Neural cell (in vitro differentiated cells): Measurements from ENCODE around the gene SULT1A2. TPM values are rescaled to one million over a fixed set of nuclear protein-coding genes. Genes with fewer than 3 reads are reported as not detected.
"Not testable (repeated sequence)": the region's sequence is repeated elsewhere in the genome, so short reads cannot be mapped to it uniquely, and the experiment has no call there.

Experiments
- H2AFZ ChIP-seq: fragments of 200-600, 300-800 bp; sonication (generic), shearing (Covaris generic); 2 replicates; pipeline ENCODE4 v1.6.0; 2014; ENCODE audit warnings: low read depth, mild to moderate bottlenecking, antibody characterized with exemption, low read length, moderate library complexity
- H3F3A ChIP-seq: fragments of 200-600 bp; shearing (Covaris generic); 2 replicates; pipeline ENCODE4 v1.6.1; 2016; ENCODE audit warnings: mild to moderate bottlenecking, moderate library complexity, mixed read lengths, antibody characterized with exemption, low read length; ENCODE audit not compliant: insufficient read depth, poor library complexity, severe bottlenecking
- H3K27ac ChIP-seq: fragments of 200-600, 300-800 bp; sonication (generic), shearing (Covaris generic); 2 replicates; pipeline ENCODE4 v1.5.1; 2014; ENCODE audit warnings: mild to moderate bottlenecking, low read length, moderate library complexity
- H3K27me3 ChIP-seq: fragments of 300-800, 200-600 bp; sonication (generic), shearing (Covaris generic); 2 replicates; pipeline ENCODE4 v1.6.0; 2014; ENCODE audit warnings: mild to moderate bottlenecking, low read depth, low read length, moderate library complexity; ENCODE audit not compliant: insufficient read depth
- H3K36me3 ChIP-seq: fragments of 300-800, 200-600 bp; sonication (generic), shearing (Covaris generic); 2 replicates; pipeline ENCODE4 v1.5.1; 2014; ENCODE audit warnings: mild to moderate bottlenecking, antibody characterized with exemption, low read length, moderate library complexity; ENCODE audit not compliant: insufficient read depth
- H3K4me2 ChIP-seq: fragments of 300-800, 200-600 bp; sonication (generic), shearing (Covaris generic); 2 replicates; pipeline ENCODE4 v1.6.0; 2014; ENCODE audit warnings: mild to moderate bottlenecking, low read length
- H3K4me3 ChIP-seq: fragments of 300-800, 200-600 bp; sonication (generic), shearing (Covaris generic); 2 replicates; pipeline ENCODE4 v1.5.1; 2014; ENCODE audit warnings: mild to moderate bottlenecking, low read length, moderate library complexity
- H3K79me2 ChIP-seq: fragments of 200-600 bp; shearing (Covaris generic); replicated peaks from 2 replicates; pipeline ENCODE4 v1.6.0; 2014; ENCODE audit warnings: mild to moderate bottlenecking, low read length, moderate library complexity; ENCODE audit not compliant: insufficient read depth
- H3K9ac ChIP-seq: fragments of 300-800, 200-600 bp; sonication (generic), shearing (Covaris generic); 2 replicates; pipeline ENCODE4 v1.6.1; 2016; ENCODE audit warnings: mild to moderate bottlenecking, low read length, mixed read lengths
- H3K9me2 ChIP-seq: fragments of 200-600 bp; shearing (Covaris generic); 2 replicates; pipeline ENCODE4 v1.6.1; 2016; ENCODE audit warnings: mild to moderate bottlenecking, low read length, mixed read lengths; ENCODE audit not compliant: insufficient read depth
- H3K9me3 ChIP-seq: fragments of 200-600, 300-800 bp; sonication (generic), shearing (Covaris generic); 2 replicates; pipeline ENCODE4 v1.6.1; 2016; ENCODE audit warnings: mild to moderate bottlenecking, mixed run types, low read length, moderate library complexity, mixed read lengths
- H4K20me1 ChIP-seq: fragments of 200-600 bp; shearing (Covaris generic); 2 replicates; pipeline ENCODE4 v1.6.1; 2016; ENCODE audit warnings: mild to moderate bottlenecking, mixed run types; ENCODE audit not compliant: insufficient read depth
- EP300 ChIP-seq: fragments of 450-650 bp; conservative IDR thresholded peaks from 2 replicates; pipeline ENCODE4 v1.6.1; 2014; ENCODE audit warnings: antibody characterized with exemption, mild to moderate bottlenecking, moderate library complexity; ENCODE audit not compliant: poor library complexity, severe bottlenecking
- EZH2 ChIP-seq: fragments of 200-600, 300-800 bp; shearing (Covaris generic), sonication (generic); IDR thresholded peaks from 2 replicates; pipeline ENCODE4 v1.6.1; 2014; ENCODE audit warnings: antibody characterized with exemption, low read length, borderline replicate concordance, mild to moderate bottlenecking; ENCODE audit not compliant: insufficient read depth, poor library complexity, severe bottlenecking
- MXI1 ChIP-seq: fragments of 450-650 bp; conservative IDR thresholded peaks from 2 replicates; pipeline ENCODE4 v1.6.1; 2014; ENCODE audit warnings: antibody characterized with exemption, mild to moderate bottlenecking; ENCODE audit not compliant: poor library complexity, severe bottlenecking
- POLR2AphosphoS5 ChIP-seq: IDR thresholded peaks from 2 replicates; pipeline ENCODE4 v1.6.1; 2012
- RAD21 ChIP-seq: fragments of 450-650 bp; conservative IDR thresholded peaks from 2 replicates; pipeline ENCODE4 v1.6.1; 2014; ENCODE audit warnings: antibody characterized with exemption, mild to moderate bottlenecking, moderate library complexity
- SMC3 ChIP-seq: fragments of 450-650 bp; conservative IDR thresholded peaks from 2 replicates; pipeline ENCODE4 v1.6.1; 2014; ENCODE audit warnings: antibody characterized with exemption, mild to moderate bottlenecking, moderate library complexity; ENCODE audit not compliant: poor library complexity
- TAF1 ChIP-seq: IDR thresholded peaks from 2 replicates; pipeline ENCODE4 v1.6.1; 2012; ENCODE audit warnings: low read depth
- polyA plus RNA-seq: library from polyadenylated mRNA; depleted of rRNA; stranded (reverse); fragments of >200 nt; gene quantifications from 2 replicates; pipeline ENCODE4 v1.2.3, GENCODE V29; 2014
- TF ChIP-seq, protein P1 (sequence below): IDR thresholded peaks from 2 replicates; pipeline ENCODE4 v1.6.1; 2012; ENCODE audit warnings: borderline replicate concordance
- TF ChIP-seq, protein P2 (sequence below): fragments of 450-650 bp; IDR thresholded peaks from 2 replicates; pipeline ENCODE4 v1.5.1; 2014; ENCODE audit warnings: antibody characterized with exemption, mild to moderate bottlenecking, moderate library complexity; ENCODE audit not compliant: poor library complexity, severe bottlenecking

SULT1A2 gene
- polyA plus RNA-seq, 1 donor from 2014 or later: not detected

DNA sequence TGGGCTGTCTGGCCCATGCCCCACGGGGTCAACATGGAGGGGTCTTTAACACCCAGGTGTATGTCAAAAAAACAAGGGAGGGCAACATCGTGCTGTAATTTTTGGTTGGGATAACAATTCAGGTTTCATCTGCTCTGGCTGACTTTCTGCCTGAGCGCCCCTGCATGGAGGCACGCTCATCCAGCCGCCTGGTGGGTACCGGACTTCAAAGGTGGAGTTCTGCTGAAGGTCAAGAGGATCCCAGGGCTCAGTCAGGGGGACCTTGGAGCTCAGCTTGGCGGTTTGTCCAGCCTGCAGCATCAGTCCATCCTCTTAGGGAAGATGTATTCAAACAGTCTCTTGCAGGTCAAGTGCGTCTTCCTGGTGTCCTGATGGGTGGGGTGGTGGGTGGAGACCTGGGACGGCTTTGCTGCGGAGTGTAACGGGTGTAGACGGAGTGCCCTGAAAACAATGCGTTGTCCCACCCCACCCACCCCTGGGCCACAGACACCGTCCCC, 48.5 kb downstream of the SULT1A2 start:
- Histone ChIP-seq H4K20me1 (no peaks in the 10 kb centered on the region), H3K4me2 (no peak overlapping the region), H3K79me2 (no peaks in the 10 kb centered on the region), H3K9me2 (no peaks in the 10 kb centered on the region), H3K9ac (no peak overlapping the region), H3F3A (no peaks in the 10 kb centered on the region), H2AFZ (no peak overlapping the region), H3K4me3 (no peak overlapping the region), H3K9me3 (no peaks in the 10 kb centered on the region), H3K27ac (no peak overlapping the region), H3K36me3 (no peaks in the 10 kb centered on the region), H3K27me3 (no peaks in the 10 kb centered on the region)
- TF ChIP-seq, protein P1, sequence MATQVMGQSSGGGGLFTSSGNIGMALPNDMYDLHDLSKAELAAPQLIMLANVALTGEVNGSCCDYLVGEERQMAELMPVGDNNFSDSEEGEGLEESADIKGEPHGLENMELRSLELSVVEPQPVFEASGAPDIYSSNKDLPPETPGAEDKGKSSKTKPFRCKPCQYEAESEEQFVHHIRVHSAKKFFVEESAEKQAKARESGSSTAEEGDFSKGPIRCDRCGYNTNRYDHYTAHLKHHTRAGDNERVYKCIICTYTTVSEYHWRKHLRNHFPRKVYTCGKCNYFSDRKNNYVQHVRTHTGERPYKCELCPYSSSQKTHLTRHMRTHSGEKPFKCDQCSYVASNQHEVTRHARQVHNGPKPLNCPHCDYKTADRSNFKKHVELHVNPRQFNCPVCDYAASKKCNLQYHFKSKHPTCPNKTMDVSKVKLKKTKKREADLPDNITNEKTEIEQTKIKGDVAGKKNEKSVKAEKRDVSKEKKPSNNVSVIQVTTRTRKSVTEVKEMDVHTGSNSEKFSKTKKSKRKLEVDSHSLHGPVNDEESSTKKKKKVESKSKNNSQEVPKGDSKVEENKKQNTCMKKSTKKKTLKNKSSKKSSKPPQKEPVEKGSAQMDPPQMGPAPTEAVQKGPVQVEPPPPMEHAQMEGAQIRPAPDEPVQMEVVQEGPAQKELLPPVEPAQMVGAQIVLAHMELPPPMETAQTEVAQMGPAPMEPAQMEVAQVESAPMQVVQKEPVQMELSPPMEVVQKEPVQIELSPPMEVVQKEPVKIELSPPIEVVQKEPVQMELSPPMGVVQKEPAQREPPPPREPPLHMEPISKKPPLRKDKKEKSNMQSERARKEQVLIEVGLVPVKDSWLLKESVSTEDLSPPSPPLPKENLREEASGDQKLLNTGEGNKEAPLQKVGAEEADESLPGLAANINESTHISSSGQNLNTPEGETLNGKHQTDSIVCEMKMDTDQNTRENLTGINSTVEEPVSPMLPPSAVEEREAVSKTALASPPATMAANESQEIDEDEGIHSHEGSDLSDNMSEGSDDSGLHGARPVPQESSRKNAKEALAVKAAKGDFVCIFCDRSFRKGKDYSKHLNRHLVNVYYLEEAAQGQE: no peak
- TF ChIP-seq TAF1 (no peak), SMC3 (no peak), MXI1 (no peak), EZH2 (no peak), EP300 (no peak), POLR2AphosphoS5 (no peak), RAD21 (no peak)

DNA sequence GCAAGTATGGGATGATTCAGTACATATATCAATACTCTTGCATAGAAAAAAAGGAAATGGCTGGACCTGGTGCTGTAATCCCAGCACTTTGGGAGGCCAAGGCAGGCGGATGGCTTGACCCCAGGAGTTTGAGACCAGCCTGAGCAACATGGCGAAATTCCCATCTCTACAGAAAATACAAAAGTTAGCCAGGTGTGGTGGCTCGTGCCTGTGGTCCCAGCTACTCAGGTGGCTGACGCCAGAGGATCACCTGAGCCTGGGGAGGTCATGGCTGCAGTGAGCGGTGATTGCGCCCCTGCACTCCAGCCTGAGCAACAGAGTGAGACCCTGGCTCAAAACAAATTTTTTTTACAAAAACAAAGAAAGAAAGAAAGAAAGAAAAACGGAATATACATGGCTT, 50.2 kb downstream of the SULT1A2 start:
- H2AFZ ChIP-seq: no peak overlapping the region
- no peaks in the 10 kb centered on the region for H3K9me3 ChIP-seq
- H3K27me3 ChIP-seq: no peaks in the 10 kb centered on the region
- TF ChIP-seq EP300: no peak
- TF ChIP-seq TAF1: no peak
- TF ChIP-seq, protein P1: no peak
- TF ChIP-seq RAD21: no peak
- TF ChIP-seq MXI1: no peak
- TF ChIP-seq POLR2AphosphoS5: no peak
- no peak for TF ChIP-seq EZH2
- TF ChIP-seq, protein P2, sequence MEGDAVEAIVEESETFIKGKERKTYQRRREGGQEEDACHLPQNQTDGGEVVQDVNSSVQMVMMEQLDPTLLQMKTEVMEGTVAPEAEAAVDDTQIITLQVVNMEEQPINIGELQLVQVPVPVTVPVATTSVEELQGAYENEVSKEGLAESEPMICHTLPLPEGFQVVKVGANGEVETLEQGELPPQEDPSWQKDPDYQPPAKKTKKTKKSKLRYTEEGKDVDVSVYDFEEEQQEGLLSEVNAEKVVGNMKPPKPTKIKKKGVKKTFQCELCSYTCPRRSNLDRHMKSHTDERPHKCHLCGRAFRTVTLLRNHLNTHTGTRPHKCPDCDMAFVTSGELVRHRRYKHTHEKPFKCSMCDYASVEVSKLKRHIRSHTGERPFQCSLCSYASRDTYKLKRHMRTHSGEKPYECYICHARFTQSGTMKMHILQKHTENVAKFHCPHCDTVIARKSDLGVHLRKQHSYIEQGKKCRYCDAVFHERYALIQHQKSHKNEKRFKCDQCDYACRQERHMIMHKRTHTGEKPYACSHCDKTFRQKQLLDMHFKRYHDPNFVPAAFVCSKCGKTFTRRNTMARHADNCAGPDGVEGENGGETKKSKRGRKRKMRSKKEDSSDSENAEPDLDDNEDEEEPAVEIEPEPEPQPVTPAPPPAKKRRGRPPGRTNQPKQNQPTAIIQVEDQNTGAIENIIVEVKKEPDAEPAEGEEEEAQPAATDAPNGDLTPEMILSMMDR: no peak
- TF ChIP-seq SMC3: no peak
- H3F3A ChIP-seq: no peaks in the 10 kb centered on the region
- no peaks in the 10 kb centered on the region for H3K9me2 ChIP-seq
- no peak overlapping the region for H3K9ac ChIP-seq
- no peak overlapping the region for H3K4me2 ChIP-seq
- H4K20me1 ChIP-seq: no peaks in the 10 kb centered on the region
- no peak overlapping the region for H3K4me3 ChIP-seq
- no peaks in the 10 kb centered on the region for H3K79me2 ChIP-seq
- H3K27ac ChIP-seq: no peak overlapping the region
- no peaks in the 10 kb centered on the region for H3K36me3 ChIP-seq

DNA sequence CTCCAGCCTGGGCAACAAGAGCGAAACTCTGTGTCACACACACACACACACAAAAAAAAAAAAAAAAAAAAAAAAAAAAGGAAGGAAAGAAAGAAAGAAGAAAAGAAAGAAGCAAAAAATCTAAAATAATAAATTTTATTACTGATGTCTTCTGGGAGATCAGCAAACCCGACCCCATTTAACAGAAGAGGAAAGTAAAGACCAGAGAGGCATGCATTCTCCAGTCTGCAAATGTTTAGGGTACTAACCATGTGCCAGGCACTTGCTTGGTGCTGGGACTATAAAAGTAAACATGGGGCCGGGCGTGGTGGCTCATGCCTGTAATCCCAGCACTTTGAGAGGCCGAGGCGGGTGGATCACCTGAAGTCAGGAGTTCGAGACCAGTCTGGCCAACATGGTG, 50.9 kb downstream of the SULT1A2 start:
- H3K36me3 ChIP-seq, H3F3A ChIP-seq, H3K27ac ChIP-seq, H3K9me3 ChIP-seq, H3K4me3 ChIP-seq, H3K79me2 ChIP-seq, H3K27me3 ChIP-seq, H3K9me2 ChIP-seq, H3K9ac ChIP-seq, H3K4me2 ChIP-seq, H4K20me1 ChIP-seq, H2AFZ ChIP-seq: not testable (repeated sequence)
